Motor neuron (in vitro differentiated cells): ENCODE results near the gene TMEM163. TPM values are rescaled to one million over a fixed set of nuclear protein-coding genes. Genes with fewer than 3 reads are reported as not detected.

Experiments used
- ATAC-seq, 8 experiments: fragments of 200-7000 bp; cut with Tn5 transposase; replicated peaks in 6 of 8; 2 replicates each; pipeline ENCODE4 v1.8.0; 2021; ENCODE audit warnings: mild to moderate bottlenecking in 8 of 8, moderate library complexity in 8 of 8
- H3K27ac ChIP-seq, 2 donors: fragments of 250-450 bp; sonication (Bioruptor Pico); 2 replicates each; pipeline ENCODE4 v1.9.0; 2021; ENCODE audit warnings: antibody characterized with exemption in 2 of 2, mild to moderate bottlenecking in 2 of 2, moderate library complexity in 1 of 2
- H3K4me1 ChIP-seq, 2 donors: fragments of 250-450 bp; sonication (Bioruptor Pico); replicated peaks in 1 of 2; 2 replicates each; pipeline ENCODE4 v1.6.1; 2021; ENCODE audit warnings: antibody characterized with exemption in 2 of 2, mild to moderate bottlenecking in 2 of 2, moderate library complexity in 1 of 2
- H3K4me3 ChIP-seq, 5 donors: fragments of 250-450 bp; sonication (Bioruptor Pico); 2 replicates each; pipeline ENCODE4 v1.9.0; 2021; ENCODE audit warnings: antibody characterized with exemption in 5 of 5, mild to moderate bottlenecking in 5 of 5, moderate library complexity in 4 of 5
- WGBS, 10 experiments: fragments of 450-650 bp; shearing (Covaris generic); methylation state at CpG; one replicate each; pipeline ENCODE4 v1.0.0; 2022; 5-methylcytosine and 5-hydroxymethylcytosine counted together
- in situ Hi-C, 9 experiments: fragments of 400-800 bp; cut with MboI; loops; one replicate each; pipeline ENCODE4 v1.15.0; 2021; ENCODE audit warnings: low sequenced_read_pairs in 9 of 9, low pct_unique_long_range_greater_than_20kb in 2 of 9; ENCODE audit not compliant: unreplicated experiment in 9 of 9
- total RNA-seq, 8 experiments: library from RNA; unstranded; fragments of 300-600 nt; gene quantifications; 2 replicates each; pipeline versions ENCODE4 v1.2.3 to v1.2.4, GENCODE V29; 2022

The TMEM163 gene
- total RNA-seq, 8 experiments from 2014 or later = 0.31 to 11.2 (median 0.87) TPM

- ATAC-seq = no peak
- Histone ChIP-seq H3K4me3 (no peak overlapping the region), H3K4me1 (peaks cover 28 to 36% of the 10 kb centered on the region in 2 donors), H3K27ac (no peak overlapping the region)
- in situ Hi-C loops = no loop called here
- WGBS, 10 experiments = 0 to 100% (median 75%) methylated on average over 1 to 3 of the region's 5 CpGs; no CpG with 5 or more reads in 4 of the 10 experiments
Observed at GRCh38 chr2:134504586-134505336, 214.0 kb downstream of the TMEM163 start.

GRCh38 chr2:134502104-134502503 is 216.7 kb downstream of the TMEM163 start:
- H3K4me1 ChIP-seq = peaks cover 15 to 25% of the 10 kb centered on the region in 2 donors
- no peak overlapping the region for H3K27ac ChIP-seq
- ATAC-seq = peak in 5 of 8 experiments; percentile 48 to 86 (median 67)
- 0 to 64% (median 20%) methylated on average over 1 to 2 of the region's 2 CpGs; no CpG with 5 or more reads in 3 of the 10 experiments for WGBS, 10 experiments
- H3K4me3 ChIP-seq = no peak overlapping the region
- in situ Hi-C loops = no loop called here

- Histone ChIP-seq H3K27ac (no peak overlapping the region), H3K4me3 (no peak overlapping the region), H3K4me1 (peaks cover 15 to 25% of the 10 kb centered on the region in 2 donors)
- ATAC-seq = no peak
- in situ Hi-C loops = no loop called here
- 10 to 85% (median 51%) methylated on average over 2 to 6 of the region's 6 CpGs; no CpG with 5 or more reads in 1 of the 10 experiments for WGBS, 10 experiments
Observed at GRCh38 chr2:134501476-134502091, 217.2 kb downstream of the TMEM163 start.

- in situ Hi-C loops = no loop called here
- WGBS, 10 experiments = 14 to 92% (median 70%) methylated on average over 2 to 7 of the region's 9 CpGs; no CpG with 5 or more reads in 1 of the 10 experiments
- H3K4me1 ChIP-seq = peaks cover 5 to 19% of the 10 kb centered on the region in 2 donors
- no peak overlapping the region for H3K4me3 ChIP-seq
- no peak overlapping the region for H3K27ac ChIP-seq
- ATAC-seq = peak in 1 of 8 experiments; percentile 56
Observed at GRCh38 chr2:134500211-134500935, 218.4 kb downstream of the TMEM163 start.

- H3K4me3 ChIP-seq = no peak overlapping the region
- ATAC-seq = peak in 2 of 8 experiments; percentile 21 to 30
- peaks cover 3 to 19% of the 10 kb centered on the region in 2 donors for H3K4me1 ChIP-seq
- in situ Hi-C loops = loop anchor here in 1 of 9 experiments (25.0 kb wide), 1 partner anchor 388 kb away; no protein-coding TSS in a partner anchor
- 46 to 90% (median 63%) methylated on average over 1 to 7 of the region's 9 CpGs; no CpG with 5 or more reads in 2 of the 10 experiments for WGBS, 10 experiments
- H3K27ac ChIP-seq = no peak overlapping the region
Observed at GRCh38 chr2:134499307-134499926, 219.4 kb downstream of the TMEM163 start.

GRCh38 chr2:134498654-134499053 is 220.1 kb downstream of the TMEM163 start:
- Histone ChIP-seq H3K4me3 (no peak overlapping the region), H3K4me1 (peaks cover 3 to 19% of the 10 kb centered on the region in 2 donors), H3K27ac (no peak overlapping the region)
- 7 to 83% (median 60%) methylated on average over 1 to 6 of the region's 7 CpGs; no CpG with 5 or more reads in 4 of the 10 experiments for WGBS, 10 experiments
- no peak for ATAC-seq
- in situ Hi-C loops = loop anchor here in 1 of 9 experiments (25.0 kb wide), 1 partner anchor 389 kb away; no protein-coding TSS in a partner anchor

- in situ Hi-C loops = loop anchor here in 1 of 9 experiments (25.0 kb wide), 1 partner anchor 394 kb away; no protein-coding TSS in a partner anchor
- Histone ChIP-seq H3K27ac (no peak overlapping the region), H3K4me3 (no peak overlapping the region), H3K4me1 (no peaks in the 10 kb centered on the region)
- WGBS, 10 experiments = 0 to 91% (median 67%) methylated on average over 1 to 4 of the region's 4 CpGs; no CpG with 5 or more reads in 2 of the 10 experiments
- ATAC-seq = no peak
Observed at GRCh38 chr2:134493797-134494196, 225.0 kb downstream of the TMEM163 start.

- H3K27ac ChIP-seq = no peak overlapping the region
- WGBS, 10 experiments = 15 to 86% (median 66%) methylated on average over 3 to 8 of the region's 9 CpGs
- H3K4me3 ChIP-seq = no peak overlapping the region
- no peaks in the 10 kb centered on the region for H3K4me1 ChIP-seq
- ATAC-seq = peak in 2 of 8 experiments; percentile 21 to 81
- in situ Hi-C loops = loop anchor here in 1 of 9 experiments (25.0 kb wide), 1 partner anchor 395 kb away; no protein-coding TSS in a partner anchor
Observed at GRCh38 chr2:134491771-134492441, 226.9 kb downstream of the TMEM163 start.

GRCh38 chr2:134491022-134491421 is 227.8 kb downstream of the TMEM163 start:
- Histone ChIP-seq H3K4me1 (no peaks in the 10 kb centered on the region), H3K27ac (no peak overlapping the region), H3K4me3 (no peak overlapping the region)
- no peak for ATAC-seq
- WGBS, 10 experiments = 0 to 87% (median 81%) methylated on average over 2 to 4 of the region's 4 CpGs; no CpG with 5 or more reads in 6 of the 10 experiments
- in situ Hi-C loops = loop anchor here in 1 of 9 experiments (25.0 kb wide), 1 partner anchor 396 kb away; no protein-coding TSS in a partner anchor

- in situ Hi-C loops = loop anchor here in 1 of 9 experiments (25.0 kb wide), 1 partner anchor 397 kb away; no protein-coding TSS in a partner anchor
- ATAC-seq = peak in 2 of 8 experiments; percentile 66 to 70
- Histone ChIP-seq H3K4me1 (no peaks in the 10 kb centered on the region), H3K27ac (no peak overlapping the region), H3K4me3 (no peak overlapping the region)
- WGBS, 10 experiments = 11 to 90% (median 60%) methylated on average over 1 to 4 of the region's 4 CpGs; no CpG with 5 or more reads in 3 of the 10 experiments
Observed at GRCh38 chr2:134490559-134490958, 228.2 kb downstream of the TMEM163 start.

GRCh38 chr2:134489732-134490384 is 228.9 kb downstream of the TMEM163 start:
- 25 to 100% (median 76%) methylated on average over 1 to 9 of the region's 11 CpGs; no CpG with 5 or more reads in 1 of the 10 experiments for WGBS, 10 experiments
- H3K4me3 ChIP-seq = no peak overlapping the region
- ATAC-seq = no peak
- H3K27ac ChIP-seq = no peak overlapping the region
- no peaks in the 10 kb centered on the region for H3K4me1 ChIP-seq
- in situ Hi-C loops = loop anchor here in 1 of 9 experiments (25.0 kb wide), 1 partner anchor 397 kb away; no protein-coding TSS in a partner anchor
